GM21390 (cell line): ENCODE results near the gene GPR62.
A peak's percentile ranks its signal among the peaks of the same experiment; 100 is the strongest.
"Not testable (repeated sequence)": the region's sequence is repeated elsewhere in the genome, so short reads cannot be mapped to it uniquely, and the experiment has no call there.

ENCODE experiments used
- ATAC-seq: cut with Tn5 transposase; IDR thresholded peaks from one replicate; pipeline ENCODE4 v1.9.1; 2021; ENCODE audit not compliant: unreplicated experiment

GPR62 gene

DNA sequence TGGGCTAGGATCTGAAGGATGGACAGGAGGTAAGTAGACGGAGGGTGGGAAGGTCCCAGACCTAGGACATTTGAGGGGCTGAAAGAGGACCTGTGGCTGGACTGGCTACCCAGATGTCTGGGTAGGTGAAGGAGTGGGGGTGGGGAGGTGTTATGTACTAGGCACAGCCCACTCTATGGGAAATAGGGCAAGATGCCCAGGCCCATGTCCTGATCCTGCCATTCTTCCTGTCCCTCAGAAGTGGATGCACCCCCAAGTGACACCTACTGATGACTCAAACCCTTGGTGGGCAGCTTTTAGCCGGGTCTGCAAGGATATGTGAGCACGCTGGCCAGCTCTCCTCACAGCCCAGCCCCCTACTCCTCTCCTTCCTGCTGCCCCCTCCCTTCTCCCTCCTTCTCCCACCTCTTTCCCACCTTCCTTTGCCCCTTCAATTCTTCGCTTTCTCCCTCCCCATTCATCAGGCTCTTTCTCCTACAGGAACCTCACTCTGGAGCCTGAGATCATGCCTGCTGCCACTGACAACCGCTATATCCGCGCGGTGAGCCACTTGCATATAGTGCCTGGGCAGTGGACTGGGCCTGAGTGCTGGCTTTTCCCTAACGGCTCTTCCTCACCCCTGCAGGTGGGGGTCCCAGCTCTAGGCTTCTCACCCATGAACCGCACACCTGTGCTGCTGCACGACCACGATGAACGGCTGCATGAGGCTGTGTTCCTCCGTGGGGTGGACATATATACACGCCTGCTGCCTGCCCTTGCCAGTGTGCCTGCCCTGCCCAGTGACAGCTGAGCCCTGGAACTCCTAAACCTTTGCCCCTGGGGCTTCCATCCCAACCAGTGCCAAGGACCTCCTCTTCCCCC is 33.3 kb downstream of the GPR62 start:
- no peak for ATAC-seq

DNA sequence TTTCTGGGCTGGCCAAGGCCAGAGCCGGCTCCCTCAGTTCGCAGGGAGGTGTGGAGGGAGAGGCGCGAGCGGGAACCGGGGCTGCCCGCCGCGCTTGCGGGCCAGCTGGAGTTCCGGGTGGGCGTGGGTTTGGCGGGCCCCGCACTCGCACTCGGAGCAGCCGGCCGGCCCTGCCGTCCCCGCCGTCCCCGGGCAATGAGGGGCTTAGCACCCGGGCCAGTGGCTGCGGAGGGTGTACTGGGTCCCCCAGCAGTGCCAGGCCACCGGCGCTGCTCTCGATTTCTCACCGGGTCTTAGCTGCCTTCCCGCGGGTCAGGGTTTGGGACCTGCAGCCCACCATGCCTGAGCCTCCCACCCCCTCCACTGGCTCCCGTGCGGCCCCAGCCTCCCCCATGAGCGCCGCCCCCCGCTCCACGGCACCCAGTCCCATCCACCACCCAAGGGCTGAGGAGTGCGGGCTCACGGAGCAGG is 35.4 kb downstream of the GPR62 start:
- not testable (repeated sequence) for ATAC-seq

DNA sequence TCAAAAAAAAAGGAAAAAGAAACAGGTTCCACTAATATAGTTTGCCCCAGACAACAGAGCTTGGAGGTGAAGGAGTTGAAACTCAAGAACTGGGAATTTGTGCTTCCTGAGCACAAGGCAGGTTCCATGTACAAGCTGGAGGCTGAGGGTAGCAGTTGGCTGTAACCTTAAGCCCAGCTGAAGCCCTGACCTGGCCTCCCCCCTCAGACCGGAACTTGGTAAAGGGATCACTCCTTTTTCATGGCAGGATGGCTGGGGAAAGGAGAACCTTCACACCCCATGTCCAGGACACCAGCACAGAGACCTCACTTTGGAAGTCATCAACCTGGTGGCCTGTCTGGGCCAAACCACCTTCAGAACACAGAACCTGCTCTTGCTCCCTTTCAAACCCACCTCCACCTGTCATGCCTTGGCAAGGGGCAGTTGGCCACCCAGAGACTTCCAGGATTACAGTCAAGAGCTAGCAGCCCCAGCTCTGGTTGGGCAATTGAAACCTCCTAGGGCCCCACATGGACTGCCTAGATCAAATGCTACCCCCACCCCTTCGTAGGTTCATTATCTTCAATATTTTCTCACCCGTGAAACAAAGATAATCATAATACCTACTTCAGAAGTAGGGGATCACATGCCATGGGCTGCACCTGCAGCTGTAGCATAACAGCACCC is 37.0 kb downstream of the GPR62 start:
- ATAC-seq, result no peak

DNA sequence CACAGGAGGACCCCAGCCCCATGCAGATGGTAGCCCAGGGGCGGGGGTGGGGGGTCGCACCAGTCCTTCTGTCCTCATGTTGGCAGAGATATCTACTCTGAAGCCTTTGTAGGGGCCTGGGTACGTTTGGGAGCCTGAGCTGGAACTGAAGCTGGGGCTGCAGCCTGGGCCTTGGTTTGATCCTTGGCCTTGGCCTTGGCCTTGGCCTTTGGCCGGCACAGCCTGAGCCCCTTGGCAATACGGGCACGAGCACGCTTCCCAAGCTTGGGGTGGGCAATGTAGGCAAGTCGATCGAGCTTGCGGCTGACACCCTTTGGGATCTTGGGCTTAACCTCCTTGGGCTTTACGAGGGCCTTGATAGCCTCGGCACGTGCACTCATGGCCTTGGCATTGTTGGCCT is 38.5 kb downstream of the GPR62 start:
- ATAC-seq, result not testable (repeated sequence)

DNA sequence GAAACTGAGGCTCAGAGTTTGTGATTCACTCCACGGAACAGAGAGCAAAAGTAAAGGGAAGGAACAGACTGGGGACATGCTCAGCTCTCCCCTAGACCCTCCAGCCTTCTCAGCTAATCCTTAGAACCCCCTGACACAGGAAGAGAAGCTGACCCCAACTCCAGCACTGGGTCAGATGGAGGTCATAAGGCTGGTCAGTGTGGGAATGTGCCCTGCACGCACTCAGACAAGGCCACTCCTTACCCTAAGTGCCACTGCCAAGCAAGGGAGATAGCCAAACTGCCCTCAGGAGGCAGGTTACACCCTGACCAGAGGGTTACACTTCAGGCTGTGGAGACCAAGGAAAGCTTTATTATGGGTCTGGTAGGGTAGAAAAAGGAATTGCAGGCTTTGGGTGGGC is 39.3 kb downstream of the GPR62 start:
- ATAC-seq, result no peak

DNA sequence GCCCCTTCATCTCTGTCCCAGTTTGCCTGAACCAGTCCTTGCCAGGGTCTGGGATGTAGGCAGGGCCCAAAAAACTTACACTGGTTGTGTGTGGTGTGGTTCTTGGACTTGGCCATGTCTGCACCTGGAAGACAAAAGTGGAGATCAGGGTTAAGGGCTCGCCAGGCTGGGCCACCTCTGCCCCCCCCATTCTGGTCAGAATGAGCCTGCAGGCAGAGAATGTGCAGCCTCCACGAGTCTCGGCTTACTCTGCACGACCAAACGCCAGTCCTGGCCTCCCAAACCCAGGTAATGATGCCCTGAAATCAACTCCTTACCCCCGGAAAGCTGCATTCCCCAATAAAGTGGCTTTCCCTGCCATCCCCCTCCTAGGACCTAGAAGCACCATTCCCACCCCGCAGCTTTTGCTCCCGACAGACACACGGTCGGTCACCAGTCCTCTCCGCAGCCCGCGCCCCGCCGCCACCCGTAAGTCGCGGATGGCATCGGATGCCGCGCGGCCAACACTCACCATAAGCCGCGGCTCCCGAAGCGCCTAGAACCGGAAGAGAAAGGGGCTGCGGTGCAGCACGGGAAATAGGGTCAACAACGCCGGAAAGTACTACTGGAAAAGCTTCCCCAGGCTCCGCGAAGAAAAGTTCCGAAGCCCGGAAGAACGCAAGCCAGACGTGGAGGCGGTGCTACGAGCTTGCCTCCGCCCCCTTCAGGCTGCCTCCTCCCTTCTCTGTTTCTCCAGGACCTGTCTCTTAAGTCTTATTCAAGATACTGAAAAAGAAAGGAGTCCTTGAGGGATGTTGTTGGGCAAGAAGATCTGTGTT is 40.4 kb downstream of the GPR62 start, which contains the start of gene RPL29:
RPL29 (minus strand) TSS at position 550 of the 818 bp plus-strand sequence; CDS start at position 116, 434 bp downstream.
- ATAC-seq, result peak; percentile 83

DNA sequence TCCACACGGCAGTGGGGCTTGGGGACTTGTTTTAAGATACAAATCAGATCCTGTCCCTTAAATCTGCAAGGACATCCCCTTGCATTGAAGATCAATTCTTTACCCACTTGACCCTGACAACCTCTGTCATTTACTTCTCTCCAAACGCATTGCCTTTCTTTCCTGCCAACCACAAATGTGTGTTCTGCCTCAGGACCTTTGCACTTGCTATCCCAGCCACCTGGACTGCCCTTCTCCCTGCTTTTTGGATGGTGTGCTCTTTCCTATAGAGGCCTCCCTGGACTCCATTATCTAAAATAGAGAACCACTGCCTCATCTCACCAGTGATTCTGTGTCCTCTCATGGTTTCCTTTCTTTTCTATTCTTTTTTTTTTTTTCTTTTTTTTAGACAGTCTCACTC is 42.0 kb downstream of the GPR62 start:
- ATAC-seq, result no peak

DNA sequence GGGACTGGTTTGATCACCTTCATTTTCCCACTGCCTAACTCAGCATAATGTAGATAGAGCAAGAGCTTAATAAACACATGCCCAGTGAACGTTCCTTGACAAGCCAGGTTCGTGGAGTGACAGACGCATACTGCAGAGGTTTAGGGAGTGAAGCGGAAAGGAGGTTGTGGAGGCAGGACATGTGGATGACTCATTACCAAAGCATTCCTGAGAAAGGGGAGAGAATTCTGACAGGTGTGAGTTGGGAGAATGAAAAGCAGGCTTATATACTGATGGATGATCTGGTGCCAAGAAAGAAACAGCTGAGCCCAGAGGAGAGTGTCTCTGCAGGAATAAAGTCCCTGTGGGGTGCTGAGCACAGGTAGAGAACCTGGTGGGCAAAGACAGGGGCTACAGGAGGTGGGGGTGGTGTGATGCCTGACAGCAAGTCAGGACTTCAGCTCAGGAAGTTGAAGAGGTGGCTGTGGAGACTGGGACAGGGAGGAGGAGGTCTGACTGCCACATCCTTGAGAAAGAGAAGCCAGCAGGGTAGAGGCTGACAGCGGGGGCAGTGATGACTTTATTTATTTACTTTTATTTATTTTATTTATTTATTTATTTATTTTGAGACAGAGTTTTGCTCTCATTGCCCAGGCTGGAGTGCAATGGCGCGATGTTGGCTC is 42.9 kb downstream of the GPR62 start:
- ATAC-seq, result no peak

DNA sequence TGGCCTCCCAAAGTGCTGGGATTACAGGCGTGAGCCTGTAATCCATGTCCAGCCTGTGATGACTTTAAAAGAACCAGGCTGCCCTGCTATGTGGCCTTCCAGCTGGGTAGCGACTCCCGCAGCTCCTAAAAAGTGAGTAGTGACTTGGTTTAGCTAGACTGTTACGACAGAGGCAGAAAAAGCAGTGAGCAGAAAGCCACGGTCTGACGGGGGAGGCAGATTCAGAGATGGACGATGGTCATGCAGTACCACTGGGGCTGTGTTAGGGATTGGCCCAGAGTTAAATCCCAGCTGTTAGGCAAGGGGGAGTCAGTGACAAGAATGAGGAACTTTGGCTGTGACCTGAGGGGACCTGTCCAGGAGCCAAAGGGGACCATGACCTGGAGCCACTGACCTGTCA is 43.6 kb downstream of the GPR62 start:
- ATAC-seq, result no peak

DNA sequence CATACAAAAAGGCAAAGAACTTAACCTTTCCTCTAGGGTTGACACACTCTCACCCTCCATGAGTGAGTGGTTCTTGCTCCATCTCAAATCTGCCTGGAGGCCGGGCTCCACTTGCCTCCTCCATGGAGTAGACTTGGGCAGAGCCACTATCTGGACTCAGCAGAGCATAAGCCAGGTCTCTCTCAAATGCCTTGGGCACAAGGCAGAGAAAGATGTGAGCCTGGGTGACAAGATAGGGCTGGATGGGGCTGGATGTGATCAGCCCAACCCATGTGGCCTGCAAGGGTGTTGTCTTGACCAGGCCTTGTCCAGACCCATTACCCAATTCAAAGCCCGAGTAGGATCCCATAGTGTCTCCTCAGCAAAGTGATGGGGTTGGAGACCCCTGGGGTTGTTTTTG is 44.7 kb downstream of the GPR62 start:
- ATAC-seq, result no peak

DNA sequence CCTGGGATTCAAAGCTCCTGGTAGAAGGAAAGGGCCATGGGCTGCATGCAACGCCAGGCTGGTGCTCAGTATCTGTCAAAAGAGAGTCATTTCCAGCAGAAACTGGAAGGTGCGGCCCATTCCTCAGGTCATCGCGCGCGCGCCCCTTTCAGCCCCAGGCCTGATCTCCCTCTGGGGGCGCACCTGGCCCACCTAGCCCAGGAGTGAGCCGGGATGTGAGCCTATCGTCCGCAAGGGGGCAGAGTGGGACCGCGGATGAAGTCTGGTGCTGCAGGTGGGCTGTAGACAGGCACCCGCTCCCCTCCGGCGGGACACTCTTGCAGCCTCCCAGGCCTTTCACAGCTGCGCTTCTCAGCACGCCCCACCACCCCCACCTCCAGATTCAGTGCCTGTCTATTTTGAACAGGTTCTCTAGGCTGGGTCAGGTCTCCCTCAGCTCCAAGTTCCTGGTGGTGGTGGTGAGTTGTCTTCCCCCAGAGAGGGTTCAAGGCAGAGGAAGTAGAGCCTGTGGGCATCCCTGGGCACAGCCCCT is 46.3 kb downstream of the GPR62 start:
- ATAC-seq, result peak; percentile 83

DNA sequence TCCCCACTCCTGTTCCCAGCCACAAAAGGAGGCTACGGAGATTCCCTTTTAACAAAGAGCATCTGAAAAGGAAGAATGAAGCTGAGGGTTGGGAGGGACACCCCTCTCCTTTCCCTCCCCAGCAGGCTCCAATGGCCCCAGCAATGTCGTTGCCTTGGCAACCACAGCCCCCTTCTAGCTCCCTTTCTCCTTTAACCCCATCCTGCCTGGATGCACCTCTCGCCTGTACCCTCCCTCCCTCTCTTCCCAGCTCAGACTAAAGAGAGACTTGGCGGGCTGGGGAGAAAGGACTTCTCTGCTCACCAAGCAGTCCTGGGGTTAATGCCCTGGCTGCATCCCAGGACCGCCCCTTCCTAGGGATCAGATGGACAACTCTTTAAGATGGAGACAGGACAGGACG is 47.6 kb downstream of the GPR62 start:
- no peak for ATAC-seq

DNA sequence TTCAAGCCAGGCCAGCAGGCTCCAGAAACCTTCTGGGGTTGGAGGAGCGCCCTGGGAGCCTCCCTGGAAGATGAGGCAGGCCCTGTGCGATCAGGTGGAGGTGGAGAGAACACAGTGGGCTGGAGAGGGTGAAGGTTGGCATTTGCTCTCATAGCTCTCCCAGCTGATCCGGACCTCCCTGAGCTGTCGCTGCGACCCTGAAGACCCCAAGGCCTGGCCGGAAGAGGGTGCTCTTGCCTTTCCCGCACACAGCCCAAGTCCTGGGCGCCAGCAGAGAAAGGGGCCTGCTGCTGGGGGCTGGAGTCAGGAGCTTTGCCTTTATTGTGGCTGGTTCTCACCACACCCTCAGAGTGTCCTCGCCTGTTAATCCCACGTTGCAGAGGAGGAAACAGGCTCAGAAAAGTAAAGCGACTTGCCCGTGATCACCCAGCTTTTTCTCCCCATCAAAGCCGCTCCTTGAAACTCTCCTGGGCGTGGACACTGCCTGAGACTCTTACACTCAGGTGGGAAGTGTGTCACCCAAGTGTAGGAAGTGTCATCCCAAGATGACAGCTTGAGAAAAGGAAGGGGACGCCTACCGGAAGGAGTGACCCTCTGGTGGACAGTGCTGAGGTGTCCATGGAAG is 49.1 kb downstream of the GPR62 start:
- no peak for ATAC-seq

DNA sequence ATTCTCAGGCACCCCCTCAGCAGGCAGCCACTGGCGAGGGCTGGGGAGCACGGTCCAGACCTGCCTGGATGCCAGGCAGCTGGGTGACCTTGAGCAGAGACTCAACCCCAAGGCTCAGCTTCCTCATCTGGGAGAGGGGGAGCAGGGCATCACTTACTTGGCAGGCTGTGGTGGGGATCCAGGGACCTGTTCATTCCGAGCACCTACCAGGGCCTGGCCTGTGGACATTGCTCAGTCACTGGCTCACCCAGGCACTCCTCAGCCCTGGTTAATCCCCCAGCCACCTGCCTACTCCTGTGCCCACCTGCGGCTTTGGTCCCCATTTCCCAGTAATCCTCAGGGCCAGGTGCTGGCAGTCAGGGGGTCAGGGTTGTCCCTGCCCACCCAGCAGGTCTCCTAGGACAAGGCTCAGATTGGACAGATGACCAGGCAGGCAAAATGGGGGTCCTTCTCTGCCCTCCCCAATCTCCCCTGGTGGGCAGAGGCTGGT is 49.8 kb downstream of the GPR62 start:
- no peak for ATAC-seq

DNA sequence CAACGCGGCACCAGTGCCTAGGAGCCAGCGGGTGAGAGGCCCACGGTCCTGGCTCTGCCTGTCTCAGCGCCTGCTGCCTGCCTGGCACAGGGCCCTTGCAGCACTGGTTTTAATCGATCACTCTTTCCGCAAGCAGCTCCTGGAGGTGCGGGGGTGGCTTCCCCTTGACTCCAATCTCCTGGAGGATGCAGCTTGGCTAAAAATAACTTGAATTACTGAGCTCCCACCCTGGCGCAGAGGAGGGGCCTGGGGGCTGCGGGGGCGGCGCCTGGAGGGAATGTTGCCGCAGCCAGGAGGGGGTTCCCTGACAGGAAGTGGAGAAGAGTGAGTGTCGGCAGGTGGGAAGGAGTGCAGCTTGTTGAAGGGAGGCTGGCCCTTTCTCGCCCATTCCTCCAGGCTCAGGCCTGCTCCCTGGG is 50.4 kb downstream of the GPR62 start:
- ATAC-seq, result no peak

DNA sequence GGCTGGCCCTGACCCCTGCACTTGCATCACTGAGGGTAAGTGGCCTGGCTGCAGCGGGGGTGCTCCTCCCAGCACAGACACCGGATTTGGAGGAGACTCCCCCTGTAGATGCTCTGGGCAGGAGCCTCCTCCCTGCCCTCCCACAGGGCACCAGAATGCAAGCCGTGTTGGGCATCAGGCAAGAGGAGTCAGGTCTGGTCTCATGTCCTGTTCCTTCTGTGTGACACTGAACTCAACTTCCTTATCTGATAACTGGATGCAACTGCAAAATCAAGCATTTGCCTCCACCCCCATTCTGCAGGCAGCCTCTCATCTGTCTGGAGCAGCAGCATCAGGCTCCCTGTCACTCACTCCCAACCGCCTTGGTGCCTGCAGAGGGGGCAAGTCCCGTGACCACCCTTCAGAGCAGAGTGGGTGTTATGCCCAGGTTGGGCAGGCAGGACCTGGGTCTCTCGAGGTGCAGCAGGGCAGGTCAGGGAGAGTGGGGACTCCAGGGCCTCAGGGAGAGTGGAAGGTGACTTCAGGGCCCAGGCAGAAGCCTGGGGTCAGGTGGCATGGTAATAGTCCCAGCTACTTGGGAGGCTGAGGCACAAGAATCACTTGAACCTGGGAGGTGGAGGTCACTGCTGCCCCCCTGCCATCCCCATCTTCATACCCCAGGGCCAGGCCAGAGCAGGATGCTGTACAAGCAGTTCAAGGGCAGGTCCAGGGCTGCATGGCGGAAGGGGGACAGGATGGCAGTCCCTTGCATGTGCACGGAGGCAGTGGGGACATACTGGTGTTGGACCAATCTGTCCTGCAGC is 51.0 kb downstream of the GPR62 start:
- ATAC-seq, result no peak

DNA sequence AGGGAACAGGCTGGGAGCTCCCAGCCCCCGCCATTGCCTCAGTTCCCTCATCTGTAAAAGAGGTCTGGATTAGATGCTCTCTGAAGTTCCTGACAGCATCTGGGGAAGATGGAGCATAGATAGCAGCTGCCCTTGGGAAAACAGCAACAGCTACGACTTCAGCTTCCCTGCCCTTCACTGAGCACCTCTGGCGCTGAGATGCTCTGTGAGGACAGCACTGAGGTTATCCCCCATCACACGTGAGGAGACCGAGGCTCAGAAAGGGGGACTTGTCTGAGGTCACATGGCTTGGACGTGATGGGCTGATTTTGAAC is 51.6 kb downstream of the GPR62 start:
- ATAC-seq, result no peak
